Bronchial epithelial cell (primary cell): Measurements from ENCODE around the gene THAP12. TPM values are rescaled to one million over a fixed set of nuclear protein-coding genes. Genes with fewer than 3 reads are reported as not detected.

Source experiments
- DNase-seq: peaks from one replicate; pipeline ENCODE4 v3.0.0-alpha.2; 2010; ENCODE audit warnings: low read depth
- FAIRE-seq: peaks from 2 replicates; lab custom pipeline; 2011; peaks lifted over from hg19 to GRCh38; lab: Jason Lieb, UNC
- H3K27me3 ChIP-seq: 2 replicates; pipeline ENCODE4 v1.5.1; 2011; ENCODE audit warnings: low read length; ENCODE audit not compliant: control insufficient read depth, insufficient read depth
- H3K36me3 ChIP-seq: 2 replicates; pipeline ENCODE4 v1.5.1; 2011; ENCODE audit warnings: low read length; ENCODE audit not compliant: control insufficient read depth, insufficient read depth
- H3K4me3 ChIP-seq: 2 replicates; pipeline ENCODE4 v1.5.1; 2011; ENCODE audit warnings: mild to moderate bottlenecking, low read depth, low read length, control low read depth
- total RNA-seq: library from RNA; depleted of rRNA; stranded (reverse); fragments of >200 nt; gene quantifications from 2 replicates; pipeline ENCODE4 v1.2.1, GENCODE V29; 2014
- TF ChIP-seq, protein P1 (sequence below): IDR thresholded peaks from 2 replicates; pipeline ENCODE4 v1.5.1; 2011; ENCODE audit warnings: mild to moderate bottlenecking, moderate library complexity, low read length, control low read depth, inconsistent platforms; ENCODE audit not compliant: insufficient read depth, severe bottlenecking

Gene THAP12
- total RNA-seq, 1 donor from 2014 or later, result 42.9 TPM

DNA sequence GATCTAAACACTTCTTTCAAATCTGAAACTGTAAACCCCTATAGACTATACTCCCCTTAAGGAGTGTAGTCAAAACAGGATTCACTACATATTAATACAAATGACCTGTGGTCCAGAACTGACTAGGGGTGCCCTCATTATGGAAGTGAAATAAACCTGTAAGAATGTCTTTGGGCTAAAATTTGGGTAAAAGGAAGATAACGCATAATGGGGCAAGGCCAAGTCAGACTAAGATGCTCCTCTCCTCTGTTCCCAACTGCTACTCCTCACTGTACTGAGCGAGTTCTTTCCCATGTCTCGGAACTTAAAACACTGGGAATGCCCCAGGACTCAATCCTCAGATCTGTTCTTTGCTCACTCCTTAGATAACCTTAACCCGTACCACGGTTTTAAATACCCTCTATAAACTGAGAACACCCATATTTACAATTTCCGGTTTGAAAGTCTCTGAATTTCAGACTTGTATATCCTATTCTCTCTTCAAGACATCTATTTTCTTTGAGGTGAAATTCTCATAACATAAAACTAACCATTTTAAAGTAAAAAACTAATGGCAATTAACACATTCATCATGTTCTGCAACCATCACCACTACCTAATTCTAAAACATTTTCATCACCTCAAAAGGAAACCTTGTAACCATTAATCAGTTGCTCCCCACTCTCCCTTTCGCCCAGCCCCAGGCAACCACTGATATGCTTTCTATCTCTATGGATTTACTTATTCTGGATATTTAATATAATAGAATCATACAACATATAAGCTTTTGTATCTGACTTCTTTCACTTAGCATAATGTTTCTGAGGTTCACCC is 4.0 kb downstream of the THAP12 start:
- DNase-seq (no peak), FAIRE-seq (no peak)
- Histone ChIP-seq H3K36me3 (no peaks in the 10 kb centered on the region), H3K27me3 (no peaks in the 10 kb centered on the region), H3K4me3 (no peak overlapping the region)
- TF ChIP-seq, protein P1, sequence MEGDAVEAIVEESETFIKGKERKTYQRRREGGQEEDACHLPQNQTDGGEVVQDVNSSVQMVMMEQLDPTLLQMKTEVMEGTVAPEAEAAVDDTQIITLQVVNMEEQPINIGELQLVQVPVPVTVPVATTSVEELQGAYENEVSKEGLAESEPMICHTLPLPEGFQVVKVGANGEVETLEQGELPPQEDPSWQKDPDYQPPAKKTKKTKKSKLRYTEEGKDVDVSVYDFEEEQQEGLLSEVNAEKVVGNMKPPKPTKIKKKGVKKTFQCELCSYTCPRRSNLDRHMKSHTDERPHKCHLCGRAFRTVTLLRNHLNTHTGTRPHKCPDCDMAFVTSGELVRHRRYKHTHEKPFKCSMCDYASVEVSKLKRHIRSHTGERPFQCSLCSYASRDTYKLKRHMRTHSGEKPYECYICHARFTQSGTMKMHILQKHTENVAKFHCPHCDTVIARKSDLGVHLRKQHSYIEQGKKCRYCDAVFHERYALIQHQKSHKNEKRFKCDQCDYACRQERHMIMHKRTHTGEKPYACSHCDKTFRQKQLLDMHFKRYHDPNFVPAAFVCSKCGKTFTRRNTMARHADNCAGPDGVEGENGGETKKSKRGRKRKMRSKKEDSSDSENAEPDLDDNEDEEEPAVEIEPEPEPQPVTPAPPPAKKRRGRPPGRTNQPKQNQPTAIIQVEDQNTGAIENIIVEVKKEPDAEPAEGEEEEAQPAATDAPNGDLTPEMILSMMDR, result no peak

GRCh38 chr11:76371170-76371569 is 9.8 kb downstream of the THAP12 start:
- Histone ChIP-seq H3K4me3 (no peak overlapping the region), H3K27me3 (no peaks in the 10 kb centered on the region), H3K36me3 (no peaks in the 10 kb centered on the region)
- FAIRE-seq, result no peak
- TF ChIP-seq, protein P1, result no peak
- DNase-seq, result peak; percentile 97

GRCh38 chr11:76369406-76369805 is 11.5 kb downstream of the THAP12 start:
- TF ChIP-seq, protein P1, result no peak
- Histone ChIP-seq H3K4me3 (no peak overlapping the region), H3K27me3 (no peaks in the 10 kb centered on the region), H3K36me3 (no peaks in the 10 kb centered on the region)
- no peak for DNase-seq
- no peak for FAIRE-seq

GRCh38 chr11:76368490-76368889 is 12.4 kb downstream of the THAP12 start:
- no peaks in the 10 kb centered on the region for H3K27me3 ChIP-seq
- FAIRE-seq (no peak), DNase-seq (no peak)
- H3K36me3 ChIP-seq, result no peaks in the 10 kb centered on the region
- no peak overlapping the region for H3K4me3 ChIP-seq
- TF ChIP-seq, protein P1, result no peak

GRCh38 chr11:76365038-76365679 is 15.8 kb downstream of the THAP12 start:
- peaks cover 1% of the 10 kb centered on the region for H3K36me3 ChIP-seq
- H3K27me3 ChIP-seq, result no peaks in the 10 kb centered on the region
- DNase-seq (no peak), FAIRE-seq (no peak)
- no peak overlapping the region for H3K4me3 ChIP-seq
- TF ChIP-seq, protein P1, result no peak
